T-helper 2 cell (primary cell): ENCODE data around the gene USP2.

ENCODE experiments used
- DNase-seq, 5 experiments: peaks; one replicate each; pipeline versions ENCODE4 v3.0.0 to v3.0.0-alpha.2; 2012 to 2022

Gene USP2

GRCh38 chr11:119363081-119363850, 18.2 kb downstream of the USP2 start:
- DNase-seq: no peak

GRCh38 chr11:119362741-119363080, 18.8 kb downstream of the USP2 start:
- DNase-seq: no peak

- DNase-seq: no peak
Measured at GRCh38 chr11:119361941-119362725, 19.4 kb downstream of the USP2 start.

- DNase-seq: peak in 2 of 5 experiments; percentile 28 to 32
Measured at GRCh38 chr11:119361056-119361787, 20.3 kb downstream of the USP2 start.

- DNase-seq: no peak
Measured at GRCh38 chr11:119359365-119360214, 21.9 kb downstream of the USP2 start.

- no peak for DNase-seq
Measured at GRCh38 chr11:119357074-119357473, 24.4 kb downstream of the USP2 start.

GRCh38 chr11:119356349-119357031, 25.0 kb downstream of the USP2 start:
- peak; percentile 46 to 78 (median 60) for DNase-seq

GRCh38 chr11:119355091-119355843, 26.2 kb downstream of the USP2 start:
- DNase-seq: no peak

GRCh38 chr11:119352857-119353260, 28.6 kb downstream of the USP2 start:
- DNase-seq: no peak

GRCh38 chr11:119351232-119351631, 30.3 kb downstream of the USP2 start:
- no peak for DNase-seq

- DNase-seq: peak in 1 of 5 experiments; percentile 24
Measured at GRCh38 chr11:119350302-119350701, 31.2 kb downstream of the USP2 start.

- no peak for DNase-seq
Measured at GRCh38 chr11:119347940-119348605, 33.4 kb downstream of the USP2 start.

- DNase-seq: no peak
Measured at GRCh38 chr11:119347242-119347641, 34.2 kb downstream of the USP2 start.

- no peak for DNase-seq
Measured at GRCh38 chr11:119346605-119347004, 34.9 kb downstream of the USP2 start, which contains the start of gene MFRP. Gene MFRP, minus strand, starts transcription at chr11:119346705. Its CDS starts 192 bp downstream, at chr11:119346513.

- no peak for DNase-seq
Measured at GRCh38 chr11:119345685-119346084, 35.8 kb downstream of the USP2 start.

GRCh38 chr11:119344291-119345010, 37.0 kb downstream of the USP2 start:
- no peak for DNase-seq

- no peak for DNase-seq
Measured at GRCh38 chr11:119343726-119344125, 37.8 kb downstream of the USP2 start.

GRCh38 chr11:119342362-119343130, 38.9 kb downstream of the USP2 start:
- DNase-seq: no peak

GRCh38 chr11:119342023-119342300, 39.5 kb downstream of the USP2 start:
- no peak for DNase-seq
